Esophagus squamous epithelium (tissue), 5 donors: ENCODE data around the gene ROR2. TPM values are rescaled to one million over a fixed set of nuclear protein-coding genes. Genes with fewer than 3 reads are reported as not detected.

Source experiments
- DNase-seq: peaks from one replicate; lab custom pipeline; 2025; lab: John Stamatoyannopoulos, UW
- H3K27ac ChIP-seq, 4 donors: fragments of 200-600 bp; sonication (generic); one replicate each; pipeline ENCODE4 v1.5.1; 2016 to 2019; ENCODE audit warnings: mild to moderate bottlenecking in 1 of 4
- H3K27me3 ChIP-seq, 4 donors: fragments of 200-600 bp; sonication (generic); 1 replicate in 3 of 4; 2 replicates in 1 of 4; pipeline versions ENCODE4 v1.5.1 to v1.6.0; 2017 to 2021; ENCODE audit warnings: antibody characterized with exemption in 1 of 4
- H3K36me3 ChIP-seq, 3 donors: fragments of 200-600 bp; sonication (generic); one replicate each; pipeline ENCODE4 v1.5.1; 2016 to 2019
- H3K4me1 ChIP-seq, 3 donors: fragments of 200-600 bp; sonication (generic); one replicate each; pipeline ENCODE4 v1.5.1; 2017 to 2019
- H3K4me3 ChIP-seq, 4 donors: fragments of 200-600 bp; sonication (generic); 1 replicate in 3 of 4; 2 replicates in 1 of 4; pipeline ENCODE4 v1.5.1; 2016 to 2019; ENCODE audit warnings: mild to moderate bottlenecking in 2 of 4, moderate library complexity in 1 of 4
- H3K9me3 ChIP-seq, 3 donors: fragments of 200-600 bp; sonication (generic); one replicate each; pipeline ENCODE4 v1.5.1; 2016 to 2019
- POLR2A ChIP-seq, 4 donors: fragments of 450-650 bp; IDR thresholded peaks; one replicate each; pipeline ENCODE4 v1.6.1; 2017; ENCODE audit warnings: antibody characterized with exemption in 4 of 4, mild to moderate bottlenecking in 4 of 4, moderate library complexity in 3 of 4
- WGBS, 2 donors: methylation state at CpG; one replicate each; pipeline ENCODE4 v1.1.5; 2018; 5-methylcytosine and 5-hydroxymethylcytosine counted together
- intact Hi-C: fragments of 100-400 bp; cut with DNase I; formaldehyde crosslinking; loops from one replicate; pipeline ENCODE4 v1.15.0; 2022
- total RNA-seq, 4 donors: library from RNA; depleted of rRNA; stranded (reverse); fragments of >200 nt; gene quantifications; one replicate each; pipeline ENCODE4 v1.1.0, GENCODE V29; 2016
- TF ChIP-seq, protein P1 (sequence below), 6 experiments: fragments of 450-650 bp in 4 of 6; fragments of 200-600 bp in 2 of 6; sonication (generic) in 2 of 6; IDR thresholded peaks; one replicate each; pipeline ENCODE4 v1.5.1; 2016 to 2019; ENCODE audit warnings: antibody characterized with exemption in 6 of 6, mild to moderate bottlenecking in 4 of 6, moderate library complexity in 4 of 6
- donor health status: DM: yes; HTN: yes; CAD: no.

The ROR2 gene
- total RNA-seq, 4 donors from 2014 or later, result 0.68 to 12.6 (median 3.7) TPM

GRCh38 chr9:91972076-91972626, 22.1 kb upstream of the ROR2 start:
- Histone ChIP-seq H3K27me3 (peaks cover 0 to 35% (median 0%) of the 10 kb centered on the region in 4 donors), H3K4me1 (no peaks in the 10 kb centered on the region), H3K36me3 (no peaks in the 10 kb centered on the region), H3K4me3 (no peak overlapping the region), H3K9me3 (no peaks in the 10 kb centered on the region), H3K27ac (no peak overlapping the region)
- TF ChIP-seq, protein P1, sequence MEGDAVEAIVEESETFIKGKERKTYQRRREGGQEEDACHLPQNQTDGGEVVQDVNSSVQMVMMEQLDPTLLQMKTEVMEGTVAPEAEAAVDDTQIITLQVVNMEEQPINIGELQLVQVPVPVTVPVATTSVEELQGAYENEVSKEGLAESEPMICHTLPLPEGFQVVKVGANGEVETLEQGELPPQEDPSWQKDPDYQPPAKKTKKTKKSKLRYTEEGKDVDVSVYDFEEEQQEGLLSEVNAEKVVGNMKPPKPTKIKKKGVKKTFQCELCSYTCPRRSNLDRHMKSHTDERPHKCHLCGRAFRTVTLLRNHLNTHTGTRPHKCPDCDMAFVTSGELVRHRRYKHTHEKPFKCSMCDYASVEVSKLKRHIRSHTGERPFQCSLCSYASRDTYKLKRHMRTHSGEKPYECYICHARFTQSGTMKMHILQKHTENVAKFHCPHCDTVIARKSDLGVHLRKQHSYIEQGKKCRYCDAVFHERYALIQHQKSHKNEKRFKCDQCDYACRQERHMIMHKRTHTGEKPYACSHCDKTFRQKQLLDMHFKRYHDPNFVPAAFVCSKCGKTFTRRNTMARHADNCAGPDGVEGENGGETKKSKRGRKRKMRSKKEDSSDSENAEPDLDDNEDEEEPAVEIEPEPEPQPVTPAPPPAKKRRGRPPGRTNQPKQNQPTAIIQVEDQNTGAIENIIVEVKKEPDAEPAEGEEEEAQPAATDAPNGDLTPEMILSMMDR (IDR thresholded peaks at IDR 0.05), result no peak
- TF ChIP-seq POLR2A (IDR thresholded peaks at IDR 0.05), result no peak
- no peak for DNase-seq
- intact Hi-C loops, result no loop called here
- 46 to 58% methylated on average over 4 of the region's 4 CpGs for WGBS, 2 donors

DNA sequence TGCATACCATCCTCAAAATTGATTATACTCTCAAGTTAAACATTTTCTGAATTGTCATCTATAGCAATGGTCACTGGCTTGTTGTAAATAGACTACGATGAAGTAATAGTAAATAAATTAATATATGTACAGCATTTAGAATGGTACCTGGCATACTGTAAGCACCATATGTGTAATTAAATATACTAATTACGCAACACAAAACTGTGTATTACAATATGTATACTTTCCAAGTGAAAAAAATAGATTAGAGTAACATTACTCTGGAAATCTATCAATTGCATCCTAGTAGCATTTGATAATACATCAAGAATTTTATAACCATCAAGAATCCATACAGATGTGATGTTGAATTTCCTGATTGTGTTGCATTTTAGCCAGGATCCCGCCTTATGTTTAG, 17.2 kb upstream of the ROR2 start:
- Histone ChIP-seq H3K9me3 (peaks cover 0 to 8% (median 0%) of the 10 kb centered on the region in 3 donors), H3K4me3 (no peak overlapping the region), H3K27me3 (peaks cover 0 to 31% (median 0%) of the 10 kb centered on the region in 4 donors), H3K36me3 (no peaks in the 10 kb centered on the region), H3K27ac (no peak overlapping the region), H3K4me1 (no peaks in the 10 kb centered on the region)
- TF ChIP-seq POLR2A (IDR thresholded peaks at IDR 0.05), result no peak
- TF ChIP-seq, protein P1 (IDR thresholded peaks at IDR 0.05), result no peak
- no peak for DNase-seq
- intact Hi-C loops, result no loop called here
- 86% methylated on average over 3 of the region's 3 CpGs for WGBS, 2 donors

- Histone ChIP-seq H3K27me3 (peaks cover 0 to 24% (median 0%) of the 10 kb centered on the region in 4 donors), H3K27ac (no peak overlapping the region), H3K4me1 (no peaks in the 10 kb centered on the region), H3K4me3 (no peak overlapping the region), H3K36me3 (no peaks in the 10 kb centered on the region), H3K9me3 (peaks cover 0 to 8% (median 0%) of the 10 kb centered on the region in 3 donors)
- TF ChIP-seq, protein P1 (IDR thresholded peaks at IDR 0.05), result no peak
- no peak for TF ChIP-seq POLR2A (IDR thresholded peaks at IDR 0.05)
- 56% methylated on average over 2 of the region's 2 CpGs; no CpG with 5 or more reads in 1 of the 2 donors for WGBS, 2 donors
- intact Hi-C loops, result no loop called here
- no peak for DNase-seq
Observed at GRCh38 chr9:91966503-91966902, 16.5 kb upstream of the ROR2 start.

DNA sequence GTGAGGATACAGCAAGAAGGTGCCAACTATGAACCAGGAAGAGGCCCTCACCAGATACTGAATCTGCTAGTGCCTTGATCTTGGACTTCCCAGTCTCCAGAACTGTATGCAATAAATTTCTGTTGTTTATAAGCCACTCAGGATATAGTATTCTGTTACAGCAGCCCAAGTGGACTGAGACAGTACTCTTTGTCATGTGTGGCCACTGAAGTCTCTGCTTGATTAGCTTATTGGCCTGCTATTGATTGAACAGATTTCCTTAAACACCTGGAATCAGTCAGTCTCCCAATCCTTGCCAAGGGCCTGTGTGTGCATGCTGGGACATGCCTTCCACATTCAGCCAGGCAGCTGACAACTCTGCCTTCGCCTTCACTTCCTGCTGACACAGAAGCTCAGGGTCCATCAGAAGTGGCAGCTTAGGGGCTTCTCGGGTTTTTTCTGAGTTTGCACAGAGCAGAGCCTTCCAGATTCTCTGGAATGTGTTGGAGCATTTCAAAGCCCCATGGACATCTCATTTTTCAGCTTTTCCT, 13.7 kb upstream of the ROR2 start:
- TF ChIP-seq POLR2A (IDR thresholded peaks at IDR 0.05), result no peak
- TF ChIP-seq, protein P1 (IDR thresholded peaks at IDR 0.05), result no peak
- DNase-seq, result no peak
- intact Hi-C loops, result no loop called here
- WGBS, 2 donors, result 50 to 53% methylated on average over 2 of the region's 2 CpGs
- Histone ChIP-seq H3K9me3 (peaks cover 0 to 19% (median 5%) of the 10 kb centered on the region in 3 donors), H3K36me3 (no peaks in the 10 kb centered on the region), H3K27ac (no peak overlapping the region), H3K27me3 (peaks cover 0 to 3% (median 0%) of the 10 kb centered on the region in 4 donors), H3K4me1 (no peaks in the 10 kb centered on the region), H3K4me3 (no peak overlapping the region)

DNA sequence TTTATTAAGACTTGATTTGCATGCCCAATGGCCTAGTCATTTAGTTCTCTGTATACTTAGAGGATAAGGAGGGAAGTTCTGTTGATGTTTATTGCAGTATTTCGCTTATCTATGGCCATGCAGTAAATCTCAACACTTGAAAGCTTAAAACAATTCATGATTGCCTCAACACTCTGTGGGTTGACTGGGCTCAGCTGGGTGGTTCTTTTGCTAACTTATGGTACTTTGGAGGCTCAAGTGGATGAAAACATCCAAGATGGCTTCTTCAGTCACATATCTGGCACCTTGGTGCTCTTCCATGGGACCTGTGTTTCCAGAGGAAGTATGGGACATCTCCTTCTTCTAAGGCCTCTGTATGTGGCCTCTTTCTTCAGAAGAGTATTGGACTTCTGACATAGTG, 10.3 kb upstream of the ROR2 start:
- Histone ChIP-seq H3K36me3 (no peaks in the 10 kb centered on the region), H3K4me1 (no peaks in the 10 kb centered on the region), H3K27ac (no peak overlapping the region), H3K9me3 (peaks cover 0 to 19% (median 5%) of the 10 kb centered on the region in 3 donors), H3K4me3 (no peak overlapping the region), H3K27me3 (no peaks in the 10 kb centered on the region)
- WGBS, 2 donors, result 78 to 90% methylated on average over 1 of the region's 1 CpG
- intact Hi-C loops, result no loop called here
- no peak for DNase-seq
- TF ChIP-seq, protein P1 (IDR thresholded peaks at IDR 0.05), result no peak
- no peak for TF ChIP-seq POLR2A (IDR thresholded peaks at IDR 0.05)
